PC-3 (cell line): ENCODE results near the gene GPC2. TPM values are rescaled to one million over a fixed set of nuclear protein-coding genes. Genes with fewer than 3 reads are reported as not detected.

Experiments
- ATAC-seq: fragments of 200-7000 bp; cut with Tn5 transposase; 2 replicates; pipeline ENCODE4 v1.9.1; 2020; ENCODE audit warnings: mild to moderate bottlenecking, moderate library complexity
- BruUV-seq: library from RNA; stranded (reverse); fragments of 400-500 nt; replicated peaks from 2 replicates; lab custom pipeline; 2021; lab: Mats Ljungman, UMichigan
- CTCF ChIA-PET: fragments of 300-600 bp; sonication (Branson Sonifier 250); formaldehyde crosslinking; loops from one replicate; lab custom pipeline; 2022; ENCODE audit warnings: antibody characterized with exemption; lab: Charles Lee
- POLR2A ChIA-PET: fragments of 300-600 bp; sonication (Branson Sonifier 250); formaldehyde crosslinking; loops from one replicate; lab custom pipeline; 2022; ENCODE audit warnings: antibody characterized with exemption; ENCODE audit not compliant: unreplicated experiment; lab: Charles Lee
- DNase-seq: peaks from one replicate; pipeline ENCODE4 v3.0.0-alpha.2; 2015
- H2AFZ ChIP-seq: fragments of 300-600 bp; sonication (generic); 2 replicates; pipeline ENCODE4 v1.6.0; 2016; ENCODE audit warnings: antibody characterized with exemption, low read length
- H3F3A ChIP-seq: fragments of 300-600 bp; sonication (generic); one replicate; pipeline ENCODE4 v1.6.0; 2017; ENCODE audit warnings: antibody characterized with exemption, low read length, control low read depth, mild to moderate bottlenecking; ENCODE audit not compliant: unreplicated experiment
- H3K27ac ChIP-seq: fragments of 300-600 bp; sonication (generic); 2 replicates; pipeline ENCODE4 v1.5.1; 2016; ENCODE audit warnings: mild to moderate bottlenecking, low read length
- H3K27me3 ChIP-seq: fragments of 300-600 bp; sonication (generic); 2 replicates; pipeline ENCODE4 v1.6.1; 2016; ENCODE audit warnings: low read length, mixed read lengths
- H3K36me3 ChIP-seq: fragments of 300-600 bp; sonication (generic); 2 replicates; pipeline ENCODE4 v1.6.1; 2016; ENCODE audit warnings: low read depth, mixed run types, low read length, mixed read lengths
- H3K4me1 ChIP-seq: fragments of 300-600 bp; sonication (generic); 2 replicates; pipeline ENCODE4 v1.5.1; 2016; ENCODE audit warnings: low read length; ENCODE audit not compliant: insufficient read depth
- H3K4me2 ChIP-seq: fragments of 300-600 bp; sonication (generic); 2 replicates; pipeline ENCODE4 v1.6.0; 2016; ENCODE audit warnings: low read length
- H3K4me3 ChIP-seq: fragments of 300-600 bp; sonication (generic); 2 replicates; pipeline ENCODE4 v1.5.1; 2016; ENCODE audit warnings: mild to moderate bottlenecking, low read length, mixed read lengths
- H3K79me2 ChIP-seq: fragments of 300-600 bp; sonication (generic); 2 replicates; pipeline ENCODE4 v1.6.1; 2017; ENCODE audit warnings: low read length, mixed read lengths
- H3K9ac ChIP-seq: fragments of 300-600 bp; sonication (generic); 2 replicates; pipeline ENCODE4 v1.6.0; 2016; ENCODE audit warnings: mild to moderate bottlenecking, low read length
- H3K9me2 ChIP-seq: fragments of 300-600 bp; sonication (generic); replicated peaks from 2 replicates; pipeline ENCODE4 v1.6.1; 2016; ENCODE audit warnings: mixed run types, low read length, mixed read lengths
- H3K9me3 ChIP-seq: fragments of 300-600 bp; sonication (generic); 2 replicates; pipeline ENCODE4 v1.6.1; 2016; ENCODE audit warnings: low read length, mixed read lengths
- H4K20me1 ChIP-seq: fragments of 300-600 bp; sonication (generic); 2 replicates; pipeline ENCODE4 v1.6.1; 2016; ENCODE audit warnings: low read length, mixed read lengths
- EZH2 ChIP-seq: fragments of 300-600 bp; sonication (generic); IDR thresholded peaks from one replicate; pipeline ENCODE4 v1.6.1; 2017; ENCODE audit warnings: antibody characterized with exemption, mild to moderate bottlenecking, low read length; ENCODE audit not compliant: unreplicated experiment
- EZH2phosphoT487 ChIP-seq: fragments of 300-600 bp; sonication (generic); IDR thresholded peaks from 2 replicates; pipeline ENCODE4 v1.6.1; 2018; ENCODE audit warnings: mild to moderate bottlenecking, antibody characterized with exemption, low read length, borderline replicate concordance
- intact Hi-C: fragments of 100-400 bp; cut with micrococcal nuclease; formaldehyde crosslinking; loops from 2 replicates; pipeline ENCODE4 v1.9.0; 2023
- total RNA-seq: library from RNA; depleted of rRNA; stranded (reverse); fragments of >200 nt; gene quantifications from 2 replicates; pipeline ENCODE4 v1.2.3, GENCODE V29; 2014
- TF ChIP-seq, protein P1 (sequence below): fragments of 300-600 bp; sonication (generic); conservative IDR thresholded peaks from 2 replicates; pipeline ENCODE4 v1.5.1; 2017; ENCODE audit warnings: antibody characterized with exemption, low read depth, mild to moderate bottlenecking, low read length

GPC2 gene
- total RNA-seq, 1 experiment from 2014 or later: 1.6 TPM

DNA sequence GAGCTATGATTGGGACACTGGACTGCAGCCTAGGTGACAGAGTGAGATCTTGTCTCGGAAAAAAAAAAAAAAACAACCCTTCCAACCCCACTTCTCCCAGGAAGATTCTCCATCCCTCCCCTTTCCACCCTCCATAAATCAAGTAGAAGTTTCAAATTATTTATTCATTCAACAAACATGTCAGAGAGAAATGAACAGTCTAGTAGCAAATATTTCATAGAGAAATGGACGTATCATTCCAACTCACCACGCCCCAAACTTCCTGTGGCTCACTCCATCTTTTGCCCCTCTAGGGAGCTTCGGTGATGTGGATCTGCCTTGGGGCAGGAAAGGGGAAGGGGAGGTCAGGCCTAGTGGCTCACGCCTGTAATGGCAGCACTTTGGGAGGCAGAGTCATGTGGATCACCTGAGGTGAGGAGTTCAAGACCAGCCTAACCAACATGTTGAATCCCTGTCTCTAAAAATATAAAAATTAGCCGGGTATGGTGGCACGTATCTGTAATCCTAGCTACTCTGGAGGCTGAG lies 18.0 kb downstream of the GPC2 start:
- peak overlapping the region; percentile 93 for H2AFZ ChIP-seq
- no peak for ATAC-seq
- ChIA-PET CTCF (interaction anchor here (0.6 kb wide), 1 partner anchor 37 kb away, joined by 3 read pairs; no protein-coding TSS in a partner anchor), POLR2A (interaction anchor here (0.6 kb wide), 1 partner anchor 380 kb away, joined by 3 read pairs; no protein-coding TSS in a partner anchor)
- no peaks in the 10 kb centered on the region for H3K27me3 ChIP-seq
- H3K4me2 ChIP-seq: peak overlapping the region; percentile 97
- no peak for DNase-seq
- H3K79me2 ChIP-seq: peaks cover 32% of the 10 kb centered on the region
- peak overlapping the region; percentile 89 for H3K4me3 ChIP-seq
- TF ChIP-seq EZH2phosphoT487: no peak
- TF ChIP-seq, protein P1, sequence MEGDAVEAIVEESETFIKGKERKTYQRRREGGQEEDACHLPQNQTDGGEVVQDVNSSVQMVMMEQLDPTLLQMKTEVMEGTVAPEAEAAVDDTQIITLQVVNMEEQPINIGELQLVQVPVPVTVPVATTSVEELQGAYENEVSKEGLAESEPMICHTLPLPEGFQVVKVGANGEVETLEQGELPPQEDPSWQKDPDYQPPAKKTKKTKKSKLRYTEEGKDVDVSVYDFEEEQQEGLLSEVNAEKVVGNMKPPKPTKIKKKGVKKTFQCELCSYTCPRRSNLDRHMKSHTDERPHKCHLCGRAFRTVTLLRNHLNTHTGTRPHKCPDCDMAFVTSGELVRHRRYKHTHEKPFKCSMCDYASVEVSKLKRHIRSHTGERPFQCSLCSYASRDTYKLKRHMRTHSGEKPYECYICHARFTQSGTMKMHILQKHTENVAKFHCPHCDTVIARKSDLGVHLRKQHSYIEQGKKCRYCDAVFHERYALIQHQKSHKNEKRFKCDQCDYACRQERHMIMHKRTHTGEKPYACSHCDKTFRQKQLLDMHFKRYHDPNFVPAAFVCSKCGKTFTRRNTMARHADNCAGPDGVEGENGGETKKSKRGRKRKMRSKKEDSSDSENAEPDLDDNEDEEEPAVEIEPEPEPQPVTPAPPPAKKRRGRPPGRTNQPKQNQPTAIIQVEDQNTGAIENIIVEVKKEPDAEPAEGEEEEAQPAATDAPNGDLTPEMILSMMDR: no peak
- TF ChIP-seq EZH2: no peak
- H3K36me3 ChIP-seq: peaks cover 10% of the 10 kb centered on the region; the same call in 1 of the 2 replicates
- intact Hi-C loops: no loop called here
- peaks cover 22% of the 10 kb centered on the region for H3K4me1 ChIP-seq
- H3K9ac ChIP-seq: peak overlapping the region; percentile 89
- H4K20me1 ChIP-seq: peaks cover 6% of the 10 kb centered on the region; the same call in 1 of the 2 replicates
- no peaks in the 10 kb centered on the region for H3K9me3 ChIP-seq
- no peaks in the 10 kb centered on the region for H3F3A ChIP-seq
- no peaks in the 10 kb centered on the region for H3K9me2 ChIP-seq
- H3K27ac ChIP-seq: no peak overlapping the region; the same call in 1 of the 2 replicates
- BruUV-seq: TSS peak; percentile 48

DNA sequence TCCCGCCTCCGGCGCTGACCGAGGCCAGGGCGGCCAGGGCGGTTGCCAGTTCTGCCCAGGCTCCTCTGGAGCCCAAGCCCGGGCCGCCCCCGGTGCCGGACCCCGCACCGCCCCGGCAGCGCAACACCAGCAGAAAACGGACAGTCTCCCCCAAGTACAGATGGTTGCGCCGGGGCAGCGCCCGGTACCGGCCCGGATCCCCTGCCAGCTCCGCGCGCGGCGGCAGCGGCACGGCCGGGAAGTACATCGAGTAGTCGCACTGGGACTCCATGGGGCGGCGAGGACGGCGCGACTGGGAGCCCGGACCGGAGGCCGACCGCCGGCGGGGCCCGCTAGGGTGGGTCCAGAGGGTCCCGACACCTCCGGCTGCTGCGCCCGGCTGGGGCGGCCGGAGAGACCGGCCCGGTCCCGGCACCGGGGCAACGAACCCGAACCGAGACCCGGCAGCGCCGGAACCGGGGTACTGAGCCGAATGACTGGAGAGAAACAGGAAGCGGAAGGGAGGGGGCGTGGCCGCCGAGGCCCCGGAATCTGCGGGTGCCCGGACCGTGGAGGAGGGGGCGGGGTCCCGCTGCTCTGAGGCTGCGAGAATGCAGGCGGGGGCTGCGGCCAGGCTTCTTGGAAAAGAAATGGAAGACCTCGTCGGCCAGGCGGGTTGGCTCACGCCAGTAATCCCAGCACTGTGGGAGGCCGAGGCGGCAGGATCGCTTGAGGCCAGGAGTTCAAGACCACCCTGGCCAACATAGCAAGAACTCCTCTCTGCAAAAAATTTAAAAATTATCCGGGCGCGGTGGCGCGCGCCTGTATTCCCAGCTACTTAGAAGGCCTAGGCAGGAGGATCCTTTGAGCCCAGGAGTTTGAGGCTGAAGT lies 18.7 kb downstream of the GPC2 start, which contains the start of gene TRAPPC14:
Gene TRAPPC14 (minus strand): TSS at position 495 of the 870 bp plus-strand sequence. CDS start 224 bp downstream, at position 271.
- Histone ChIP-seq H3K9me2 (no peaks in the 10 kb centered on the region), H3K36me3 (peaks cover 10% of the 10 kb centered on the region; the same call in 1 of the 2 replicates), H3K4me1 (peaks cover 21% of the 10 kb centered on the region), H4K20me1 (peaks cover 6% of the 10 kb centered on the region; the same call in 1 of the 2 replicates), H3K9me3 (no peaks in the 10 kb centered on the region), H2AFZ (peak within 1 kb of the TSS; percentile 93), H3K27me3 (no peaks in the 10 kb centered on the region), H3K4me2 (peak within 1 kb of the TSS; percentile 97), H3K9ac (peak within 1 kb of the TSS; percentile 89), H3F3A (no peaks in the 10 kb centered on the region), H3K4me3 (peak within 1 kb of the TSS; percentile 89), H3K79me2 (peaks cover 32% of the 10 kb centered on the region), H3K27ac (peak within 1 kb of the TSS; percentile 31)
- intact Hi-C loops: no loop called here
- no TSS peak for BruUV-seq
- CTCF ChIA-PET: no interaction called here
- TF ChIP-seq, protein P1: no peak
- TF ChIP-seq EZH2 (no peak), EZH2phosphoT487 (no peak)
- ATAC-seq (peak; percentile 79), DNase-seq (peak; percentile 76)
- POLR2A ChIA-PET: interaction anchor here (0.6 kb wide), 1 partner anchor 381 kb away, joined by 3 read pairs; no protein-coding TSS in a partner anchor
